Pons (tissue), 1 donor: ENCODE measurements around the gene PRR14L.
"Not testable (repeated sequence)": the region's sequence is repeated elsewhere in the genome, so short reads cannot be mapped to it uniquely, and the experiment has no call there.

Experiments used
- DNase-seq: peaks from one replicate; pipeline ENCODE4 v3.0.0-alpha.2; 2016; ENCODE audit warnings: low spot score

Gene PRR14L

GRCh38 chr22:31749636-31750364 is at the start of gene PRR14L:
TSS of gene PRR14L (minus strand) at chr22:31750132. CDS start at chr22:31738860, 11,272 bp downstream.
- DNase-seq, result peak; percentile 98

GRCh38 chr22:31799358-31799757 is 49.4 kb upstream of the PRR14L start:
- DNase-seq, result not testable (repeated sequence)

- peak; percentile 46 for DNase-seq
Observed at GRCh38 chr22:31790240-31790639, 40.3 kb upstream of the PRR14L start.

- peak; percentile 2 for DNase-seq
Observed at GRCh38 chr22:31789803-31790202, 39.9 kb upstream of the PRR14L start.

- no peak for DNase-seq
Observed at GRCh38 chr22:31776231-31776630, 26.3 kb upstream of the PRR14L start.

DNA sequence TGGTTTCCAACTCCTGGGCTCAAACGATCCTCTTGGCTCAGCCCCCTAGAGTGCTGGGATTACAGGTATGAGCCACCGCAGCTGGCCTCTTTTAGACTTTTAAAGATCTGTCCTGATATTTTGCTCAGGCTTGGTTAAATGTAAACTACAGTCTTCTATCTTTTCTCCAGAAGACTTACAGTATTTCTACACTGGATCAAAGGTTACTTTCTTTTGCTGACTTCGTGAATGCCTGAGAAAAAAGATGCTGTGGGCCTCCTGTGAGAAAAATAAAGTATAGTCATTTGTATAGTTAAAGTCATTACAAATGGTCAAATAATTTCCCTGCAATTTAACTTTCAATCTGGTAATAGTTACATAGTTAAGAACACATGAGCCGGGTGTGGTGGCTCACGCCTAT is 23.5 kb upstream of the PRR14L start:
- no peak for DNase-seq

GRCh38 chr22:31768422-31769059 is 18.6 kb upstream of the PRR14L start:
- DNase-seq, result no peak

DNA sequence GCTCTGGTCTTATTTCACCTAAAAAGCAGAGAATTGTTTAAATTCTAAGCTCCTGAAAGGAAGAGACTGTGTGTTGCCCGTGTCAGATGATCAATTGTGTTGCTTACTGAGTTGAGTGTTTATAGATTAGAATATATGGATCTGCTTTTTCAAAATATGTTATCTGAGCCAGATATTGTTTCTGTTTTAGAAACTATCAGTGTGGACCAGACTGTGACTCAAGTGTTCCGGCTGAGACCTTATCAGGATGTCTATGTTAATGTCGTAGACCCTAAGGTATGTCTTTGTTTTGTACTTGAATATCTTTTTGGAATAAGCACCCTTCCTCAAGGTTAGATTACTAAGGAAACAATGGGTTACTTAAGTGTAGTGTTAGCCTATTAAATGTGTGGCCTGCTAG is 14.9 kb upstream of the PRR14L start:
- DNase-seq, result no peak

- not testable (repeated sequence) for DNase-seq
Observed at GRCh38 chr22:31758860-31759259, 8.9 kb upstream of the PRR14L start.

DNA sequence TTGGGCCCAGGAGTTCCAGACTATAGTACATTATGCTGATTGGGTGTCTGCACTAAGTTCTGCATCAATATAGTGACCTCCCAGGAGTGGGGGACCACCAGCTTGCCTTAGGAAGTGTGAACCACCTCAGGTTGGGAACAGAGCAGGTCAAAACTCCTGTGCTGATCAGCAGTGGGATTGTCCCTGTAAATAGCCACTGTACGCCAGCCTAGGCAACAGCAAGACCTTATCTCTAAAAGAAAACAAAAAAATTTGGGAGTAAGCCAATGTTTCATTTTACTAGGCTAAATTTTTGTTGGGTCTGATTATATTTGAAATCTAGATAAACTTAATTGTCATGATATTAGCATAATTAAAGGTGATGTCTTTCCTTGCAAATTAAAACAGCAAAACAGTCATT is 7.3 kb upstream of the PRR14L start:
- no peak for DNase-seq

- DNase-seq, result peak; percentile 17
Observed at GRCh38 chr22:31754813-31755212, 4.9 kb upstream of the PRR14L start.

GRCh38 chr22:31753634-31754501 is 3.9 kb upstream of the PRR14L start, which contains the start of gene DEPDC5:
TSS of gene DEPDC5 (plus strand) at chr22:31754019. CDS start at chr22:31754922, 903 bp downstream.
- peak; percentile 94 for DNase-seq

DNA sequence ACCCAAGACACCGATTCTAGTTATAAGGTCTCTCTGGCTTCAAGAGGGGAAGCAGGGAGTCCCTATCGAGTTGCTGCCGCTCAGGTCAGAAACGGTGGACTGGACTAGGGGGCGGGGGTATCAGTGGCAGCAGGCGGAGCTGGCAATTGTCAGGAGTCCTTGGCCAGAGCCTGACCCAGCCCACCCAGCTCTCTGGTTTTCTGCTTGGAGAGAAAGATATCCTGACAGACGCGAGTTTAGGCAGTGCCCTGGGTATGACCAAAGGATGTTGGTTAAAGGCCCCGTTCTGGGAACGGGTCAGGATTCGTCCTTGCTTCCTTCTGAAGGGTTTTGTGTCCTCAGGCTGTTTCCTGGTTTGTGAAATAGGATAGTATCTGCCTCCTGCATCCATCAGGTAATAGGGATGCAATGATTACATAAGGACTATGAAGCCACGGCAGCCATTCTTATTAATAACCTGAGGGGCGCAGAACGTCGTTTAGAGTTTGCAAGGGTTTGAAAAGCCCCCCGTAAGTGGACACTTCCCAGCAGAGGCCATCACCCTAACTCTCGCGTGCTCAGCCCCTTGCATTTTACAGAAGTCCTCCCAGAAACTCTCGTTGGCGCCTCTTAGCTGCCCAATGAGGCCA is 3.2 kb upstream of the PRR14L start:
- DNase-seq, result peak; percentile 39

DNA sequence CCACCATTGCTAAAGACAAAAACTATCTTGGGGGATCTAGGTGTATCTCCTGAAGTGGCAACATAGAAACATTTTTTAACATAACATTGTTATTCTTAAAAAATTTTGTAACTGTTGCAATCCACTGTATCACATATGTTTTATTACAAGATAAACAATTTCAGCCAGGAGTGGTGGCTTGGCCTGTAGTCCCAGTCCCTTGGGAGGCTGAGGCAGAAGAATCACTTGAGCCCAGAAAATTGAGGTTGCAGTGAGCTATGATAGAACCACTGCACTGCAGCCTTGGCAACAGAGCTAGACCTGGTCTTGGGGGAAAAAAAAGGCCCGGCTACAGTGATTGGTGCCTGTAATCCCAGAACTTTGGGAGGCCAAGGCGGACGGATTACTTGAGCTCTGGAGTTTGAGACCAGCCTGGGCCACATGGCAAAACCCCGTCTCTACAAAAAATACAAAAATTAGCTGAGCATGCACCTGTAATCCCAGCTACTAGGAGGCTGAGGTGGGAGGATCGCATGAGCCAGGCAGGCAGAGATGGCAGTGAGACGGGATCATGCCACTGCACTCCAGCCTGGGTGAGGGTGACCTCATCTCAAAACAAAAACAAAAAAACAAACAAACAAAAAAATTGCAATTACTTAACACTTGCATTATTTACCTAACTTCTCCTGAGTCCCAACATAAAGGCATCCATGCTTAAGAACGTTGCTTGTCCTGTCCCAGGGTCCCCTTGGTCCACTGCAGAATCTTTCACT is 2.3 kb upstream of the PRR14L start:
- DNase-seq, result no peak

- DNase-seq, result no peak
Observed at GRCh38 chr22:31750365-31751284, 693 bp upstream of the PRR14L start.

DNA sequence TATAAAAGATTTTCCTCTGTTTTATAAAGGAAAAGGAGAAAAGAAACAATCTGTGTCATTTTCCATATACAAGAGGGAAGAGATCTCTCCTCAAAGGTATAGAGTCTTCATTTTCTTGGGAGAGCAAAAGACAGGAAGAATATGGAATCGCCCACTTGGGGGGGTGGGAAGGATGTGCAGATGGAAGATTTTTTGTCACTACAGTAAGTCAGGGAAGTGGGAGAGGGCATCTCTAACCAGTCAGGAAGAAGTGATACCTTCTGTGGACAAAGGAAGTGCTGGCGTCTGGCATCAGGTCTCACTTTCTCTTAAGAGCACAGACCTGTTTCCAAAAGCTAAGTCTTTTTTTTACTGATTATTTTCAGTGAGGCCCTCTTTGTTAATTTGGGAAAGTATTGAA is 1.4 kb downstream of the PRR14L start:
- DNase-seq, result no peak

- no peak for DNase-seq
Observed at GRCh38 chr22:31747441-31747840, 2.5 kb downstream of the PRR14L start.

- DNase-seq, result no peak
Observed at GRCh38 chr22:31743871-31744270, 6.1 kb downstream of the PRR14L start.

GRCh38 chr22:31742682-31743081 is 7.2 kb downstream of the PRR14L start:
- DNase-seq, result no peak

- DNase-seq, result no peak
Observed at GRCh38 chr22:31742115-31742514, 7.8 kb downstream of the PRR14L start.
